Natural killer cell treated with Interleukin-12 subunit alpha and Interleukin-12 subunit beta and Interleukin-15 and Interleukin-18, amount 100 ng/mL, for 72 hours (primary cell): ENCODE results near the gene WNT9B. TPM values are rescaled to one million over a fixed set of nuclear protein-coding genes. Genes with fewer than 3 reads are reported as not detected.

ENCODE experiments used
- ATAC-seq, 2 donors: fragments of 150-1000 bp; cut with Tn5 transposase in 1 of 2; sonication (Bioruptor Pico), chemical (Tn5 transposase) in 1 of 2; 2 replicates each; pipeline ENCODE4 v1.10.0; 2021
- DNase-seq: peaks from one replicate; pipeline ENCODE4 v3.0.0; 2022; ENCODE audit warnings: low spot score
- H3K27ac Mint-ChIP-seq, 2 donors: 1 replicate in 1 of 2; 2 replicates in 1 of 2; pipeline ENCODE4 v1.8.0; 2022; ENCODE audit warnings: mixed read lengths in 2 of 2, mild to moderate bottlenecking in 1 of 2, moderate library complexity in 1 of 2
- H3K27me3 Mint-ChIP-seq, 2 donors: 1 replicate in 1 of 2; 2 replicates in 1 of 2; pipeline ENCODE4 v1.8.0; 2022; ENCODE audit warnings: mixed read lengths in 2 of 2
- H3K36me3 Mint-ChIP-seq: one replicate; pipeline ENCODE4 v1.8.0; 2022; ENCODE audit warnings: mixed read lengths
- H3K4me1 Mint-ChIP-seq, 2 donors: 1 replicate in 1 of 2; 2 replicates in 1 of 2; pipeline ENCODE4 v1.8.0; 2022; ENCODE audit warnings: low read depth in 2 of 2, mixed read lengths in 2 of 2, mild to moderate bottlenecking in 1 of 2
- H3K4me3 Mint-ChIP-seq: one replicate; pipeline ENCODE4 v1.8.0; 2022; ENCODE audit warnings: mixed read lengths
- H3K9me3 Mint-ChIP-seq: 2 replicates; pipeline ENCODE4 v1.8.0; 2022; ENCODE audit warnings: mixed read lengths
- total RNA-seq, 2 donors: library from RNA; stranded (reverse); gene quantifications; one replicate each; pipeline ENCODE4 v1.2.3, GENCODE V29; 2022

WNT9B gene, protein sequence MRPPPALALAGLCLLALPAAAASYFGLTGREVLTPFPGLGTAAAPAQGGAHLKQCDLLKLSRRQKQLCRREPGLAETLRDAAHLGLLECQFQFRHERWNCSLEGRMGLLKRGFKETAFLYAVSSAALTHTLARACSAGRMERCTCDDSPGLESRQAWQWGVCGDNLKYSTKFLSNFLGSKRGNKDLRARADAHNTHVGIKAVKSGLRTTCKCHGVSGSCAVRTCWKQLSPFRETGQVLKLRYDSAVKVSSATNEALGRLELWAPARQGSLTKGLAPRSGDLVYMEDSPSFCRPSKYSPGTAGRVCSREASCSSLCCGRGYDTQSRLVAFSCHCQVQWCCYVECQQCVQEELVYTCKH
- total RNA-seq = not detected

DNA sequence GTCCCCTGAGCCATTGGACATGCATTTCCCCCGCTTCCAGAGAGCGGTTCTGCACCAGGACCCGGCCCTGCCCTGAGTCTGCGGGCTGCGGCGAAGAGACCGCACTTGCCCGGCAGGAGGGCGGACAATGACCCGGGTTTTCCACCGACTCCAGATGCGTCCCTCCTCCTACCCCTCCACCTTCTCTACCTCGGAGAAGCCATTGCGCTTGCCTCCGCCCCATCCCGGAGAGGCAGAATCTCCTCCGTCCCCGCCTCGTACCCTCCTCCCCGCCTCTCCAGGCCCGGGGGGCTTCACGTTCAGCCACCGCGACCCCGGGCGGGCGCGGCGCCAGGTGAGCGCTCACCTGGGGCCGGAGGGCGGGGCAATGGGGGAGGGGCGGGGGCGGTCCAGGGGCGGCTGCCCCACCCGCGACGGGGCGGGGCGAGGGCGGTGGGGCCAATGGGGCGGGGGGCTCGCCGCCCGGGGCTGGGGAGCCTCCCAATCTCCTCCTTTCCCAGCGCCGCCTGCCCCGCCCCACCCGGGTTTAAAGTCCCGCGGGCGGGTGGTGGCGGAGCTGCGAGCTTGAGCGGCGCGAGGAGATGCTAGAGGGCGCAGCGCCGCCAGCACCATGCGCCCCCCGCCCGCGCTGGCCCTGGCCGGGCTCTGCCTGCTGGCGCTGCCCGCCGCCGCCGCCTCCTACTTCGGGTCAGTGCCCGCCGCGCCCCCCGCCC, at the start of gene WNT9B:
TSS of gene WNT9B (plus strand) at position 555 of the 713 bp plus-strand sequence. CDS start at position 611, 56 bp downstream.
- Mint-ChIP-seq H3K27ac (no peak within 1 kb of the TSS), H3K36me3 (no peaks in the 10 kb centered on the region), H3K4me3 (no peak within 1 kb of the TSS), H3K27me3 (peaks cover 49 to 63% of the 10 kb centered on the region in 2 donors), H3K9me3 (no peaks in the 10 kb centered on the region), H3K4me1 (no peaks in the 10 kb centered on the region)
- DNase-seq (no peak), ATAC-seq (no peak)

DNA sequence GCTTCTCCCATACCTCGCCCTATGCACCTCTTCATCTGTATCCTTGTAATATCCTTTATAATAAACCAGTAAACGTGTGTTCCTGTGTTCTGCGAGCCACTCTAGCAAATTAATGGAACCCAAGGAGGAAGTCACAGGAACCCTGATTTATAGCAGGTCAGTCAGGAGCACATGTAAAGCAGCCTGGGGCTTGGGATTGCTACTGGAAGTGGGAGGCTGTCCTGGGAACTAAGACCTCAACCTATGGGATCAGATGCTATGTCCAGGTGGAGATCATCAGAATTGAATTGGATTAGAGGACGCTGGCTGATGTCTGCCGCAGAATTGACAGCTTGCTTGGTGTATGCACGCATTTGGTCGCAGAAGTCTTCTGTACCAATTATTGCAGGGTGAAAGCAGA, 48.6 kb upstream of the WNT9B start:
- ATAC-seq = no peak
- H3K36me3 Mint-ChIP-seq = no peaks in the 10 kb centered on the region
- DNase-seq = no peak
- no peak overlapping the region for H3K4me3 Mint-ChIP-seq
- peaks cover 5 to 6% of the 10 kb centered on the region in 2 donors for H3K27me3 Mint-ChIP-seq
- H3K4me1 Mint-ChIP-seq = no peaks in the 10 kb centered on the region
- no peaks in the 10 kb centered on the region for H3K9me3 Mint-ChIP-seq
- H3K27ac Mint-ChIP-seq = no peak overlapping the region

DNA sequence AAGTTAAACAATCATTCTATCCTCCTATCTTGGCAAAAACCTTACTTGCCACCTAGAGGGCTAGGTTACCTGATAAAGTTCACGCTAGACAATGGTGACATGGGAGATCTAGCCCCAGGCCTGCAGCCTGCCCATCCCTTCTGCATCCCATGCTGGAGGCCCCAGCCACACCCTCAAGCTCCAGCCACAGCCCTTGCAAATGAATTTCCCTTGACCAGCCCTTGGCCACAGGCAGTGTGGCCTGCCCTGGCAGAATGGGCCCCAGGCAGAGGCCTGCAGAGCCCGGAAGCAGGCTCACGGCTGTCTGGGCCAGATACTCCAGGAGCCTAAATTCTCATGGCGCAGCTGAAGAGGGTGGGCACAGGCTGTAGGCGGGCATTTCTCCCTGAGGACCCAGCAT, 47.8 kb upstream of the WNT9B start:
- DNase-seq (no peak), ATAC-seq (no peak)
- no peaks in the 10 kb centered on the region for H3K9me3 Mint-ChIP-seq
- no peak overlapping the region for H3K27ac Mint-ChIP-seq
- no peak overlapping the region for H3K4me3 Mint-ChIP-seq
- H3K27me3 Mint-ChIP-seq = peaks cover 6% of the 10 kb centered on the region in 2 donors
- H3K4me1 Mint-ChIP-seq = no peaks in the 10 kb centered on the region
- no peaks in the 10 kb centered on the region for H3K36me3 Mint-ChIP-seq

DNA sequence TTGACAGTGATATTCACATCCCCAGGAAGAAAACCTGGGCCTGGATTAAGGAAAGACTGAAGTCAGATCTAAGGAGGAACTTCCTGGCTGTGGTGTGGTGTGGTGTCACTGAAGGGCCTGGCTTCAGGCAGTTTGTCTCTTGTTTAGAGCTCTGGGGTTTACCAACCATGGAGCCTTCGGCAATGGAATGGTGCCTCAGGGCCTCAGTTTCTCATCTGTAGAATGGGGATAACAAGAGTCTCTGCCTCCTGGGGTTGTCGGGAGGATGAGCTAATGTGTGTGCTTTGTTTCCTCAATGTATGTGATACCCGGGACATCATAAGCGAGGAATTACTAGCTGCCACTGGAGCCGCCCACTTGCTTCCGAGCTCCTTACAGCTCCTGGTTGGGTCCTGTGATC, 45.6 kb upstream of the WNT9B start:
- Mint-ChIP-seq H3K36me3 (no peaks in the 10 kb centered on the region), H3K4me3 (no peak overlapping the region), H3K27ac (no peak overlapping the region), H3K4me1 (no peaks in the 10 kb centered on the region), H3K27me3 (peaks cover 4 to 6% of the 10 kb centered on the region in 2 donors), H3K9me3 (no peaks in the 10 kb centered on the region)
- DNase-seq = no peak
- no peak for ATAC-seq

DNA sequence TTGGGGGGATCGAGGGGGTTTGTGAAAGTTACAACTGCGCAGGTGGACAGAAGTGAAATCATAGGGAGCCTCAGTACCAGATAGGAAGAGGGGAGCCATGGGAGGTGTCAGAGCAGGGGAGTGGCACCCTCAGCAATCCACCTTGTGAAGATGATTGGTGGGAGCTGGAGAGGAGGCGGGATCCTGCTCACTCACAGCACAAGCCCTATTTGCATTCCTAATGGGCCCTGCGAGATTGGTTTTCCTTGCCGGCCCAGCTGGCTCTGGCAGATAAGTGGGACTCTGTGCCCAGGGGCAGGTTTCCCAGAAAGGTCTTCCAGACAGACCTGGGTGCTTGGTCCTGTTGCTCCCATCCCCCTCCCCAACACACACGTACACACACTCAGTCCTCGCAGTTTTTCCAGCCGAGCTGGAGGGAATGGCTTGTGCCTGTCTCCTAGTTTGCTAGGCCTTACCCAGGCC, 42.2 kb upstream of the WNT9B start:
- no peak for ATAC-seq
- H3K4me1 Mint-ChIP-seq = no peaks in the 10 kb centered on the region
- H3K9me3 Mint-ChIP-seq = no peaks in the 10 kb centered on the region
- peaks cover 15 to 21% of the 10 kb centered on the region in 2 donors for H3K27me3 Mint-ChIP-seq
- H3K27ac Mint-ChIP-seq = no peak overlapping the region
- H3K4me3 Mint-ChIP-seq = no peak overlapping the region
- no peak for DNase-seq
- H3K36me3 Mint-ChIP-seq = no peaks in the 10 kb centered on the region

DNA sequence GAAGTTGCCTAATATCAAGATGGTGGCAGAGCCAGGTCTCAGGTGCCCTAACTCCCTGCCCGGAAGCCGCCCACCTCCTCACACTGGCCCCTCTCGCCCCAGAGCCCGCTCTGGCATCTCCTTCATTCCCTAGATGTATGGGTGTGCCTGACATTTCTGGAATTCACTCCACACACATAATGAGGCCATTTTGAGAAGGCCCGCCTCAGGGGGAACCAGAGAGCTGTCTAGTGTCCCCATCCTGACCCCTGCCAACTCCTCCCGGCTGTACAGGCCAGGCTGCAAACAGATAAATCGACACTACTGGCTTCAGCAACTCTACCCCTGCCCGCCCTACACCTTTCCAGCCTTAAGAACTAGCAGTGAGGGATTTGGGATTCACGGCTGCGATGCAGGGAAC, 40.5 kb upstream of the WNT9B start:
- H3K27me3 Mint-ChIP-seq = peaks cover 13 to 21% of the 10 kb centered on the region in 2 donors
- no peak for DNase-seq
- no peaks in the 10 kb centered on the region for H3K36me3 Mint-ChIP-seq
- H3K4me3 Mint-ChIP-seq = no peak overlapping the region
- H3K4me1 Mint-ChIP-seq = no peaks in the 10 kb centered on the region
- no peak for ATAC-seq
- no peaks in the 10 kb centered on the region for H3K9me3 Mint-ChIP-seq
- no peak overlapping the region for H3K27ac Mint-ChIP-seq

DNA sequence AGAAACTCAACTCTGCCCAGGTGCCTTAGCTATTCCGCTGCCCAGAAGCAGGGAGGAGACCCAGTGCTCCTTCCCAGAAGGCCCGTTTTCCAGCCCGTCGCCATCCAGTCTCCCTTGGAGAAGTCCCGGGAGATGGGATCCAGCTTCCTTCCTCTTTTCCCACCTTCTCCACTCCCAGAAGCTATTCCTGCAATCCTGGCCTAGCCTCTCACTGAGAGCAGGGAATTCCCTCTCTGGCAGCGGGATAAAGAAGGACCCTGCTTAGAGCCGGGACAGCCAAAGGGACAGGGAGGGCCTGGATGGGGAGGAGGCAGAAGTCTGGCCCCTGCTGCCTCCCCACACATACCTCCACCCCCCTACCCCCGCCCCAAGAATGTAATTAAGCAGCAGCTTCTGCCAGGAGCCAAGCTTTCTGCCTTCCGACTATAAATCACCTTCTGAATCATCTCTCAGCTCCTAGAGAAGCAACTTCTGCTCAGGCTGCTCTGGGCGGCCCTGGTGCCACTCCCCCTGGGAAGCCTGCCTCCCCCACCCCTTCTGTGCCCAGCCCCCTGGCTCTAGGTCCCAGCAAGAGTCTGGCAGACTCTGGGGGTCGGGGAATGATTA, 39.3 kb upstream of the WNT9B start:
- Mint-ChIP-seq H3K27ac (no peak overlapping the region), H3K27me3 (peaks cover 25 to 32% of the 10 kb centered on the region in 2 donors), H3K4me3 (no peak overlapping the region), H3K9me3 (no peaks in the 10 kb centered on the region), H3K36me3 (no peaks in the 10 kb centered on the region), H3K4me1 (no peaks in the 10 kb centered on the region)
- DNase-seq = no peak
- no peak for ATAC-seq

DNA sequence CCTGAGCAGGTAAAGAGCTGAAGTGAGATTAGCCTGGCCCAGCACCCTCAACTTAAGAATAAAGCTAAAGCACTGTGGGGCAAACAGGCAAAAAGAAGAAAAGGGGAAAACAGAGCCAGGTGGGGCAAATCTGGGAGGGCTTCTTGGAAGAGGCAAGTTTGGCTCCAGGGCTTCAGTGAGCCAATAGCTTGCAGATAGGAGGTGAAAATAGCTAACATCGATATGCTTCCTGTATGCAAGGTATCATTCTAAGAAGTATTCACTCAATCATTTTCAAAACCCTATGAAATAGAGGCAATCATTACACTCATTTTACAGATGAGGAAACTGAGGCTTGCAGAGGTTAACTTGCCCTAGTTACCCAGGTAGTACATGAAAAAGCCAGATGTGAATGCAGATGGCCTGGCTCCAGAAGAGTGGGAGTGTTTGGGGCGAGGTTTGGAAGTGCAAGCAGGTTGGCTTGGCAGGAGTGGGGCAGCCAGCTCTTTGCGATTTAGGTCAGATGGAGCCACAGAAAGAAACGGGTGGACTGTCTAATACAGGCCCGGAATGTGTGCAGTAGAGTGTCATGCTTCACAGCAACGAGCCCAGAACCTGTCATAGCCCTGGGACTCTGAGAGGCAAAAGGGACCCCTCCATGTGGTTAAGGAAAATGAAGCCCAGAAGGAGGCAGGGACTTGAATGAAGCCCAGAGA, 38.6 kb upstream of the WNT9B start:
- ATAC-seq (no peak), DNase-seq (no peak)
- Mint-ChIP-seq H3K27me3 (peaks cover 32 to 37% of the 10 kb centered on the region in 2 donors), H3K4me3 (no peak overlapping the region), H3K27ac (no peak overlapping the region), H3K9me3 (no peaks in the 10 kb centered on the region), H3K4me1 (peaks cover 0 to under 1% of the 10 kb centered on the region in 2 donors), H3K36me3 (no peaks in the 10 kb centered on the region)

DNA sequence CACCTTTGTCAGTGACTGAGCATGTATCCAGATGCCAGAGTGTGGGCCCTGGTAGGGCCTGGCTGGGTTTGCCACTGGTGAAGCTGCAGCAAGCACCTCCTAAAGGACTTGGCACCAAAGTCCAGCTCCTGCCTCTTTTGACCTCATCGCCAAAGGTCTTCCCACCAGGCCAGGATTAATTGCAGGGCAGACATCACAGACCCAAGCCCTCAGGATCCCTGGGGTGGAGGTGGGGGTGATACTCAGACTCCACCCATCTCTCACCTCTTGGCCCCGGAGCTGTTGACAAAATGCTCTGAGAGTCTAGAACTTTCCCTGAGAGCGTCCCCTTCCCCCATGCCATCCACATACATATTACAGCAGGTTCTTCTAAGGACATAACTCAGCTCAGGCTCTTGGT, 37.5 kb upstream of the WNT9B start:
- no peak overlapping the region for H3K27ac Mint-ChIP-seq
- peaks cover 0 to 5% of the 10 kb centered on the region in 2 donors for H3K4me1 Mint-ChIP-seq
- H3K27me3 Mint-ChIP-seq = peaks cover 37 to 39% of the 10 kb centered on the region in 2 donors
- no peak for DNase-seq
- no peak for ATAC-seq
- H3K9me3 Mint-ChIP-seq = no peaks in the 10 kb centered on the region
- no peak overlapping the region for H3K4me3 Mint-ChIP-seq
- H3K36me3 Mint-ChIP-seq = no peaks in the 10 kb centered on the region

DNA sequence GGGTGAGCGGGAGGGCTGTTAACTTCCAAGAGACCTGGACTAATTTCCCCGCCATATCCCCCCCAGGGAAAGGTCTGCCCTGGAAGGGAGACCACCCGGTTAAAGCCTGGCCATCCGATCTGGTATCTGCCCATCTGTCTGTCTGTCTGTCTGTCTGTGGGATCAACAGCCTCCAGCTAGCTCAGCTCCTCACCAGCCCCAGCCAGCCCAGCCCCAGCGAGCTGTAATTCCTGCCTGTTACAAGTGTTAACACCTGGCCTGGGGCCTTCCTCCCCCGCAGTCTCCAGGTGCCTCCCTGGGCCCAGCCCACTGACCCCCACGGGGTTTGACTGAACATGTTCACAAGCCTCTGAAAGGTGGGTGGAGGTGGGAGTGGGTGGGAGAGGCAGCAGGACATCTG, 36.9 kb upstream of the WNT9B start:
- Mint-ChIP-seq H3K4me1 (peaks cover 0 to 5% of the 10 kb centered on the region in 2 donors), H3K27me3 (peaks cover 37 to 42% of the 10 kb centered on the region in 2 donors), H3K9me3 (no peaks in the 10 kb centered on the region)

DNA sequence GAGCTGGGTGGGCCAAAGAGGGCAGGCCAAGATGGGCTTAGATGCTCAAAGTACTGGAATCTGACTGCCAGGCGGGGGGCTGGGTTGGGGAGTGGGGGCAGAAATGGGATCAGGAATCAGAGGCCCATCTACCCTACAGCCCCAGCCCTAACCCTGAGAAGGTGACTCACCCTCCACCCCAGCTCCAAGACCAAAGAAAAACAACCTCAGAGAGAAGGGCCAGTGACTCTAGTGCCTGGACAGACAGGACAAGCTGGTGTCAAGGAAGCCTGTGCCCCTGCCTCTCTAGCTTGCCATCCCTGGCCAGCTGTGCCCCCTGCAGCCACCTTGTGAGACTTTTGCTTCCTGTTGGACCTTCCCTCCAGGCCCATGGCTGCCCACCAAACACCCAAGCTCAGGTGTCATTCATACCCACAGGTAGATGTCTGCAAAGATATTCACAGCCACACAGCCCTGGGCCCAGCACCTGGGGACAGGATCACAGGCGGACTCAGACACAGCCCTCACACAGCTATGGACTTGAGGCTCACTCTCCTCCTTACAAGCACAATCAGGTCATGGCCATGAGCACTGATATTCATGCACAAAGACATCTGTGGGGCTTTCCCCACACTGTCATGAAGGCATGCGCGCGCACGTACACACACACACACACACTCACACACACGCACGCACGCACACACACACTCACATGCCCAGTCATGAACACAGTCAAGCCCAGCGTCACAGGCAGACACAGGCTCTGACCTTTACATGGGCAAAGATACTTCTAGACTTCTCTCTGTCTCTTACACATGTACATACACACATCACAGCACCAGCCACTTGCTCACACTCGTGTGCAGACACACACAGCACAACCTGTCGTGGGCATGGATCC, 35.7 kb upstream of the WNT9B start:
- no peak for ATAC-seq
- Mint-ChIP-seq H3K27ac (no peak overlapping the region), H3K4me3 (no peak overlapping the region), H3K27me3 (peaks cover 46% of the 10 kb centered on the region in 2 donors), H3K36me3 (no peaks in the 10 kb centered on the region), H3K4me1 (peaks cover 0 to 9% of the 10 kb centered on the region in 2 donors), H3K9me3 (no peaks in the 10 kb centered on the region)
- no peak for DNase-seq

More for the DNA sequence above, 36.9 kb upstream of the WNT9B start:
- Mint-ChIP-seq H3K27ac (no peak overlapping the region), H3K36me3 (no peaks in the 10 kb centered on the region), H3K4me3 (no peak overlapping the region)
- no peak for ATAC-seq
- no peak for DNase-seq

DNA sequence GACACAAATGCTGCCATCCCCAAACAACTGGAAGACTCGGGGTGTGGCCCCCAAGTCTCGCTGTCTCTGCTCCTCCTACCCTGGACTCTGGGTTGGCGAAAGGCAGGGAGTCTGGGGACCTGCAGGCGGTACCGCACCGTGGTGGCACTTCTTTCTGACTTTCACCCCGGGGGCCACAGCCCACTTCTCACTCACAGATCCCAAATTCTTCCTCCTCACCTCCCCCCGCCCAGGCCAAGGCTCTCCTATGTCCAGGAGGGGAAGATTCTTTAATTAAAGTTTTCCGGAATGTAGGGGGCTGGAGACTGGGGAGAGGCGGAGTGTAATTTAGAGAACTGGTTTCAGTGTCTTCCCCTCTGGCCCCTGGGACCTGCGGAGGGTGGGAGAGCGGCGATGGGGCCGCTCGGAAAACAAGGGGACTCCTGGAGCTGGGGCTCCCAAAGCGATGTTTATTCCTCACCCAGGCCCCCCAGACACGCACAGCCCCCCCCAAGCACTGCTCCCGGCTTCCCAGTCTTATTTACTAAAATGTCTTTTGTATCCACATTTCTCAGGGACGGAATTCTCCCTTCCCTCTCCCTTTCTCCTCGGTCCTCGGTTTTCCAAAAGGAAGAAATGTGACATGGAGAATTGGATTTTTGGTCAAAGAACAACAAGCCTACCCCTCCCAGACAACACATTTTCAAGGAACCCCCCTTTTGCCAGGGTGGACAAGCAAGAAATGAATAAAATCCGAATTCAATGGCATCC, 34.1 kb upstream of the WNT9B start:
- peak overlapping the region; percentile 67 for H3K4me3 Mint-ChIP-seq
- DNase-seq (no peak), ATAC-seq (no peak)

More for the DNA sequence above, 34.1 kb upstream of the WNT9B start:
- Mint-ChIP-seq H3K36me3 (no peaks in the 10 kb centered on the region), H3K27me3 (peaks cover 58 to 59% of the 10 kb centered on the region in 2 donors), H3K27ac (no peak overlapping the region), H3K9me3 (no peaks in the 10 kb centered on the region), H3K4me1 (peaks cover 0 to 11% of the 10 kb centered on the region in 2 donors)
